ENCODE measurements around the gene SMIM45.

SMIM45 gene

GRCh38 chr22:41909310-41910049, 42.5 kb upstream of the SMIM45 start:
- TF ChIP-seq TAF1 (IDR thresholded peaks at IDR 0.05; ENCODE audit: low read depth, low read length), result no peak
- TF ChIP-seq PAX5 (IDR thresholded peaks at IDR 0.05; ENCODE audit: insufficient read depth, low read length, severe bottlenecking), result no peak
- no peak for TF ChIP-seq POLR2AphosphoS5 (IDR thresholded peaks at IDR 0.05; ENCODE audit: low read depth, low read length)
- TF ChIP-seq POU2F2 (IDR thresholded peaks at IDR 0.05; ENCODE audit: low read depth, low read length), result no peak
- no peak for TF ChIP-seq SPI1 (IDR thresholded peaks at IDR 0.05; ENCODE audit: low read depth, low read length)
- TF ChIP-seq POLR2A (IDR thresholded peaks at IDR 0.05; ENCODE audit: low read depth, low read length), result no peak
- FAIRE-seq (peak; percentile 20), DNase-seq (ENCODE audit: insufficient read length, low spot score) (no peak)

GRCh38 chr22:41910050-41911000, 41.6 kb upstream of the SMIM45 start:
- FAIRE-seq (peak; percentile 71), DNase-seq (ENCODE audit: insufficient read length, low spot score) (no peak)
- TF ChIP-seq SPI1 (IDR thresholded peaks at IDR 0.05; ENCODE audit: low read depth, low read length) (no peak), TAF1 (IDR thresholded peaks at IDR 0.05; ENCODE audit: low read depth, low read length) (no peak), POU2F2 (IDR thresholded peaks at IDR 0.05; ENCODE audit: low read depth, low read length) (no peak), POLR2AphosphoS5 (IDR thresholded peaks at IDR 0.05; ENCODE audit: low read depth, low read length) (no peak), PAX5 (IDR thresholded peaks at IDR 0.05; ENCODE audit: insufficient read depth, low read length, severe bottlenecking) (no peak), POLR2A (IDR thresholded peaks at IDR 0.05; ENCODE audit: low read depth, low read length) (no peak)

GRCh38 chr22:41911001-41911611, 40.8 kb upstream of the SMIM45 start:
- DNase-seq (ENCODE audit: insufficient read length, low spot score) (no peak), FAIRE-seq (no peak)
- TF ChIP-seq POLR2A (IDR thresholded peaks at IDR 0.05; ENCODE audit: low read depth, low read length) (no peak), POU2F2 (IDR thresholded peaks at IDR 0.05; ENCODE audit: low read depth, low read length) (no peak), POLR2AphosphoS5 (IDR thresholded peaks at IDR 0.05; ENCODE audit: low read depth, low read length) (no peak), TAF1 (IDR thresholded peaks at IDR 0.05; ENCODE audit: low read depth, low read length) (no peak), SPI1 (IDR thresholded peaks at IDR 0.05; ENCODE audit: low read depth, low read length) (no peak)

GRCh38 chr22:41912338-41913039, 39.5 kb upstream of the SMIM45 start:
- DNase-seq (ENCODE audit: insufficient read length, low spot score), result no peak
- FAIRE-seq, result no peak
- TF ChIP-seq SPI1 (IDR thresholded peaks at IDR 0.05; ENCODE audit: low read depth, low read length), result no peak
- no peak for TF ChIP-seq PAX5 (IDR thresholded peaks at IDR 0.05; ENCODE audit: insufficient read depth, low read length, severe bottlenecking)
- TF ChIP-seq POLR2A (IDR thresholded peaks at IDR 0.05; ENCODE audit: low read depth, low read length), result no peak
- no peak for TF ChIP-seq POU2F2 (IDR thresholded peaks at IDR 0.05; ENCODE audit: low read depth, low read length)
- TF ChIP-seq POLR2AphosphoS5 (IDR thresholded peaks at IDR 0.05; ENCODE audit: low read depth, low read length), result no peak
- no peak for TF ChIP-seq TAF1 (IDR thresholded peaks at IDR 0.05; ENCODE audit: low read depth, low read length)

GRCh38 chr22:41913040-41913719, 38.8 kb upstream of the SMIM45 start:
- no peak for DNase-seq (ENCODE audit: insufficient read length, low spot score)
- FAIRE-seq, result no peak
- no peak for TF ChIP-seq SPI1 (IDR thresholded peaks at IDR 0.05; ENCODE audit: low read depth, low read length)
- no peak for TF ChIP-seq POU2F2 (IDR thresholded peaks at IDR 0.05; ENCODE audit: low read depth, low read length)
- no peak for TF ChIP-seq POLR2AphosphoS5 (IDR thresholded peaks at IDR 0.05; ENCODE audit: low read depth, low read length)
- no peak for TF ChIP-seq POLR2A (IDR thresholded peaks at IDR 0.05; ENCODE audit: low read depth, low read length)
- no peak for TF ChIP-seq TAF1 (IDR thresholded peaks at IDR 0.05; ENCODE audit: low read depth, low read length)
- TF ChIP-seq PAX5 (IDR thresholded peaks at IDR 0.05; ENCODE audit: insufficient read depth, low read length, severe bottlenecking), result no peak

GRCh38 chr22:41913842-41914534, 38.0 kb upstream of the SMIM45 start:
- TF ChIP-seq SPI1 (IDR thresholded peaks at IDR 0.05; ENCODE audit: low read depth, low read length) (no peak), POLR2A (IDR thresholded peaks at IDR 0.05; ENCODE audit: low read depth, low read length) (no peak), TAF1 (IDR thresholded peaks at IDR 0.05; ENCODE audit: low read depth, low read length) (no peak), POLR2AphosphoS5 (IDR thresholded peaks at IDR 0.05; ENCODE audit: low read depth, low read length) (no peak)
- DNase-seq (ENCODE audit: insufficient read length, low spot score) (no peak), FAIRE-seq (peak; percentile 72)

GRCh38 chr22:41914611-41915034, 37.3 kb upstream of the SMIM45 start:
- TF ChIP-seq TAF1 (IDR thresholded peaks at IDR 0.05; ENCODE audit: low read depth, low read length) (no peak), POU2F2 (IDR thresholded peaks at IDR 0.05; ENCODE audit: low read depth, low read length) (no peak), POLR2A (IDR thresholded peaks at IDR 0.05; ENCODE audit: low read depth, low read length) (no peak), SPI1 (IDR thresholded peaks at IDR 0.05; ENCODE audit: low read depth, low read length) (no peak)
- no peak for DNase-seq (ENCODE audit: insufficient read length, low spot score)
- peak; percentile 55 for FAIRE-seq
